ENCODE measurements around the gene SHH.

DNA sequence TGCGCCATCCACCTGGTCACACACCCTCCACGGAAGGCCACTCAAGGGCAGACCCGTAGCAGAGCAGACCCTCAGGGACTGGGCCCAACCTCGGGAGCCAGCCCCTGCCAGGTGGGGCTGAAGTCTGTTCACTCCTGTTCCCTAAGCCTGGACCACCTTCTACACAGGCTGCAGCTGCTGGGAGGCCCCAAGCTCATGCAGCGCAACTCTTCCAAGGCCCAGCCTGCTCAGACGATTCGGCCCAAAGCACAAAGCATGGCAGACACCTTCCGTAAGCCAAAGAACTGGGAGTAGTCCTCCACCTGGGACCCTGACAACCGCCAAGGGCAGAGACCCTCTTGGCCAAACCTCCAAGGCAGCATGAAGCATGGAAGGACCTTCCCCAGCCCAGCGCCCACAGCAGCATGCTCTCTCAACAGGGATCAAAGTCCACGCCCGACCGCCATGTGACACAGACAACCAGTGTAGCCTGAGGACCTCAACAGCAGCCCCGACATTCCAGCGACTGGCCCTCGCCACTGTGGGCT, 11.5 kb downstream of the SHH start:
- TF ChIP-seq, protein P1, sequence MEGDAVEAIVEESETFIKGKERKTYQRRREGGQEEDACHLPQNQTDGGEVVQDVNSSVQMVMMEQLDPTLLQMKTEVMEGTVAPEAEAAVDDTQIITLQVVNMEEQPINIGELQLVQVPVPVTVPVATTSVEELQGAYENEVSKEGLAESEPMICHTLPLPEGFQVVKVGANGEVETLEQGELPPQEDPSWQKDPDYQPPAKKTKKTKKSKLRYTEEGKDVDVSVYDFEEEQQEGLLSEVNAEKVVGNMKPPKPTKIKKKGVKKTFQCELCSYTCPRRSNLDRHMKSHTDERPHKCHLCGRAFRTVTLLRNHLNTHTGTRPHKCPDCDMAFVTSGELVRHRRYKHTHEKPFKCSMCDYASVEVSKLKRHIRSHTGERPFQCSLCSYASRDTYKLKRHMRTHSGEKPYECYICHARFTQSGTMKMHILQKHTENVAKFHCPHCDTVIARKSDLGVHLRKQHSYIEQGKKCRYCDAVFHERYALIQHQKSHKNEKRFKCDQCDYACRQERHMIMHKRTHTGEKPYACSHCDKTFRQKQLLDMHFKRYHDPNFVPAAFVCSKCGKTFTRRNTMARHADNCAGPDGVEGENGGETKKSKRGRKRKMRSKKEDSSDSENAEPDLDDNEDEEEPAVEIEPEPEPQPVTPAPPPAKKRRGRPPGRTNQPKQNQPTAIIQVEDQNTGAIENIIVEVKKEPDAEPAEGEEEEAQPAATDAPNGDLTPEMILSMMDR (tag by site-specific recombination; IDR thresholded peaks at IDR 0.05) = no peak
- no peak for TF ChIP-seq KLF16 (tag by site-specific recombination; IDR thresholded peaks at IDR 0.05)
- TF ChIP-seq ZBTB20 (tag by site-specific recombination; IDR thresholded peaks at IDR 0.05) = no peak
- TF ChIP-seq, protein P2, sequence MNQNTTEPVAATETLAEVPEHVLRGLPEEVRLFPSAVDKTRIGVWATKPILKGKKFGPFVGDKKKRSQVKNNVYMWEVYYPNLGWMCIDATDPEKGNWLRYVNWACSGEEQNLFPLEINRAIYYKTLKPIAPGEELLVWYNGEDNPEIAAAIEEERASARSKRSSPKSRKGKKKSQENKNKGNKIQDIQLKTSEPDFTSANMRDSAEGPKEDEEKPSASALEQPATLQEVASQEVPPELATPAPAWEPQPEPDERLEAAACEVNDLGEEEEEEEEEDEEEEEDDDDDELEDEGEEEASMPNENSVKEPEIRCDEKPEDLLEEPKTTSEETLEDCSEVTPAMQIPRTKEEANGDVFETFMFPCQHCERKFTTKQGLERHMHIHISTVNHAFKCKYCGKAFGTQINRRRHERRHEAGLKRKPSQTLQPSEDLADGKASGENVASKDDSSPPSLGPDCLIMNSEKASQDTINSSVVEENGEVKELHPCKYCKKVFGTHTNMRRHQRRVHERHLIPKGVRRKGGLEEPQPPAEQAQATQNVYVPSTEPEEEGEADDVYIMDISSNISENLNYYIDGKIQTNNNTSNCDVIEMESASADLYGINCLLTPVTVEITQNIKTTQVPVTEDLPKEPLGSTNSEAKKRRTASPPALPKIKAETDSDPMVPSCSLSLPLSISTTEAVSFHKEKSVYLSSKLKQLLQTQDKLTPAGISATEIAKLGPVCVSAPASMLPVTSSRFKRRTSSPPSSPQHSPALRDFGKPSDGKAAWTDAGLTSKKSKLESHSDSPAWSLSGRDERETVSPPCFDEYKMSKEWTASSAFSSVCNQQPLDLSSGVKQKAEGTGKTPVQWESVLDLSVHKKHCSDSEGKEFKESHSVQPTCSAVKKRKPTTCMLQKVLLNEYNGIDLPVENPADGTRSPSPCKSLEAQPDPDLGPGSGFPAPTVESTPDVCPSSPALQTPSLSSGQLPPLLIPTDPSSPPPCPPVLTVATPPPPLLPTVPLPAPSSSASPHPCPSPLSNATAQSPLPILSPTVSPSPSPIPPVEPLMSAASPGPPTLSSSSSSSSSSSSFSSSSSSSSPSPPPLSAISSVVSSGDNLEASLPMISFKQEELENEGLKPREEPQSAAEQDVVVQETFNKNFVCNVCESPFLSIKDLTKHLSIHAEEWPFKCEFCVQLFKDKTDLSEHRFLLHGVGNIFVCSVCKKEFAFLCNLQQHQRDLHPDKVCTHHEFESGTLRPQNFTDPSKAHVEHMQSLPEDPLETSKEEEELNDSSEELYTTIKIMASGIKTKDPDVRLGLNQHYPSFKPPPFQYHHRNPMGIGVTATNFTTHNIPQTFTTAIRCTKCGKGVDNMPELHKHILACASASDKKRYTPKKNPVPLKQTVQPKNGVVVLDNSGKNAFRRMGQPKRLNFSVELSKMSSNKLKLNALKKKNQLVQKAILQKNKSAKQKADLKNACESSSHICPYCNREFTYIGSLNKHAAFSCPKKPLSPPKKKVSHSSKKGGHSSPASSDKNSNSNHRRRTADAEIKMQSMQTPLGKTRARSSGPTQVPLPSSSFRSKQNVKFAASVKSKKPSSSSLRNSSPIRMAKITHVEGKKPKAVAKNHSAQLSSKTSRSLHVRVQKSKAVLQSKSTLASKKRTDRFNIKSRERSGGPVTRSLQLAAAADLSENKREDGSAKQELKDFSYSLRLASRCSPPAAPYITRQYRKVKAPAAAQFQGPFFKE (tag by site-specific recombination; IDR thresholded peaks at IDR 0.05; ENCODE audit: borderline replicate concordance) = no peak
- TF ChIP-seq ZNF785 (tag by site-specific recombination; IDR thresholded peaks at IDR 0.05) = no peak
- TF ChIP-seq ZNF830 (tag by site-specific recombination; IDR thresholded peaks at IDR 0.05; ENCODE audit: low read depth) = no peak
